ENCODE data around the gene MICAL2.

MICAL2 gene

GRCh38 chr11:12248330-12248729 lies 137.9 kb downstream of the MICAL2 start:
- DNase-seq (ENCODE audit: low spot score) = no peak

- DNase-seq (ENCODE audit: low spot score) = no peak
These were observed 139.3 kb downstream of the MICAL2 start for GRCh38 chr11:12249590-12250260.

DNA sequence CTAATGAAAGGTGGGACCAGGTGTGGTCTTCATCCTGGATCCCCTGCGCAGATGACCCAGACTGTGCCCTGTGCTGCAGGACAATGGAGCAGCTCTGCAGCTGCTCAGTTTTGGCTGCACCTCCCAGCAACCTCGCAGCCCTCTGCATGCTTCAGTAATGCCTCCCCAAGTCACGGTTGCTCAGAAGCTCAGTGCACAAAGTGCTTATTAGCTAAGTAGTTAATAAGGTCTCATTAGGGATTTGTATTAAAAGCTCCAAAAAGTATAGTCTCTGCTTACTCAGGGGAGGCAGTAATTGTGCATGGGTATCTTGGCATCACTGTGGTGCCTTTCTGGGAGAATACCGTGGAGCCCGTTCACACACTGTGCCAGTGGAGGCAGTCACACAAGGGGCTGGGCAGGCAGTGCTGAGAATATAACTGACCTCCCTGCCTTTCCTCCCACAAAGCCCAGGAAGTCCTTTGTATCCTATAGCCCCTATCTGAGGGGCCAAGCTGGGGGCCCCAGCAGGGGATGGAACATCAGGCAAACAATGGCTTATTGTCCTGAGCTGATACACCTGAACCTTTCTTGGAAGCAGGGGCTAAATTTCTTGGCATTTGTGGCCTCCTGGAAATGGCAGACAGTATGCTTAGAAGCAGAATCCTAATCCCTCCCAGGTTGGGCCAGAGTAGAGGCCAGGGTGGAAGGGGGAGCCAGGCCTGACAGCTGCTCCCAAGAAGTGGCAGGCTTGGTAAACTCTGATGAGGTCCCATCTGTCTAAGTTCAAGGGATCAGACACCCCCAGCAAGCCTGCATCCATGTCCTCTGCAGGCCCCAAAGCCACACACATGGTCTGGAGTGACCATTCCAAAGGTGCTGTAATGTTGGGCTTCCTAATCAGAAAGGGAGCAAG lies 141.5 kb downstream of the MICAL2 start:
- no peak for DNase-seq (ENCODE audit: low spot score)

DNA sequence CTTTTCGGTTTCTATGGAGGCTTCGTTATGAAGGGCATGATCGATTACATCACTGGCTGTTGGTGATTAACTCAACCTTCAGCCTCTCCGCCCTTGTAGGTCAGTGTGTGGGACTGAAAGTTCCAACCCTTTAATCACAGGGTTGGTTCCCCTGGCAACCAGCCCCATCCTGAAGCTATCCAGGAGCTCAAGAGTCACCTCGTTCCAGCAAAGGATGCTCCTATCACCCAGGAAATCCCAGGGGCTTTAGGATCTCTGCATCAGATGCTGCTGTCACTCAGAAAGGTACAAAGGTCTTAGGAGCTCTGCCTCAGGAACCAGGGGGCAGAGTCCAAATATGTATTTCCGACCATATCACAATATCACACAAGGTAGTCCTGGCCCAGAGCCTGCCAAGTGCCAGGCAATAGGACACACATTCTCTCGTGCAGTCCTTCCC lies 143.5 kb downstream of the MICAL2 start:
- DNase-seq (ENCODE audit: low spot score) = no peak

DNA sequence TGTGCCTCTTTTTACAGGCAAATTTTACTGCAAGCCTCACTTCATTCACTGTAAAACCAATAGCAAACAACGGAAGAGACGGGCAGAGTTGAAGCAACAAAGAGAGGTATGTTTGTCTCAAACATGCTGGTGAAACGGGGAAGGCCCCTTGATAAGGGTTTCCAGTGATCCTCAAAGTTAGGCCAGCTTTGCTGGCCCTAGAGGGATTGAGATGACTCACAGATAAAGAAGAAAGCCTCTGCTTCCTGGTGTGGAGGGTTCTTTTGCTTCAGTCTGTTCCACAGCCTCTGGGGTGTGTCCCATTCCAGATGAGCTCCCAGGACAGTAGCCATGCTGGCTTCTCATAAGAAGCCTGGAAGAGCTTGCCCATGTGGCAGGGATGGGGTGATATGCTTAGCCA lies 148.1 kb downstream of the MICAL2 start:
- DNase-seq (ENCODE audit: low spot score) = no peak

- DNase-seq (ENCODE audit: low spot score) = no peak
These were observed 149.6 kb downstream of the MICAL2 start for GRCh38 chr11:12259956-12260355.

- DNase-seq (ENCODE audit: low spot score) = no peak
These were observed 150.5 kb downstream of the MICAL2 start for GRCh38 chr11:12260731-12261521.

DNA sequence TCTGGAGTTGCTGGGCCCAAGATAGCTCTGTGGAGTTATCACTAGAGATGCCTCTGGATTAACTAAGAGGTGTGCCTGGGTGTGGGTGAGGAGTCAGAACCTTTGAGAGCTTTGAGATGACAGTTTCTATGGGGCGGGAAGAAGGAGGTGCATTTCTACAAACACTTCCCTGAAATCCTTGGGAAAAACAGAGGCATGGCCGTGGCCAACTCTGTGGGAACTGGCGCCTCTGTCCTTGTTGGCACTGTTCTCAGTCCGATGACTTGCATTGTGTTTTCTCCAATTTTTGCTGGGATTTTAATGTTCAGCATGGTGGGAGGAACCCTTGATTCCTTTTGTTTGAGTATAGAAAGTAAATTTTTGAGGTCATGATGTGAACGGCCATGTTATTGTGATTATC lies 151.2 kb downstream of the MICAL2 start:
- no peak for DNase-seq (ENCODE audit: low spot score)

GRCh38 chr11:12263141-12263693 lies 152.8 kb downstream of the MICAL2 start:
- DNase-seq (ENCODE audit: low spot score) = peak; percentile 69

DNA sequence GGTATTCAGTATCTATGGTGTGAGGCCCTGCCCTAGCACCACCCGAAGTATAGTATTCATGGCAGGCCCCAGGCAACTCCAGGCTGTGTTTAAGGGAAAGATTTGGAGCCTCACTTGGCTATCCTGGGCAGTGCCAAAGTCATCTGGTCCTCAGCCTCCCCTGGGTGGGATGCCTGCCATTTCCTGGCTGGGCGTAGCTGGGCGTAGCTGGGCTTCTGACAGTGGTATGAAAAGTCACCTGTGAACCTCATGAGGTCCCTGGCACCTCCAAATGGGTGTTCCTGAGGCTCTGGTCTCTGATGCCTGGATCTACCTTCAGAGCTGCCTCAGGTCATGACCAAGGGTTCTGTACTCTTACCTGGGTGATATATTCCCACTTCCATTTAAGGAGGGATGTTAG lies 154.0 kb downstream of the MICAL2 start:
- no peak for DNase-seq (ENCODE audit: low spot score)

DNA sequence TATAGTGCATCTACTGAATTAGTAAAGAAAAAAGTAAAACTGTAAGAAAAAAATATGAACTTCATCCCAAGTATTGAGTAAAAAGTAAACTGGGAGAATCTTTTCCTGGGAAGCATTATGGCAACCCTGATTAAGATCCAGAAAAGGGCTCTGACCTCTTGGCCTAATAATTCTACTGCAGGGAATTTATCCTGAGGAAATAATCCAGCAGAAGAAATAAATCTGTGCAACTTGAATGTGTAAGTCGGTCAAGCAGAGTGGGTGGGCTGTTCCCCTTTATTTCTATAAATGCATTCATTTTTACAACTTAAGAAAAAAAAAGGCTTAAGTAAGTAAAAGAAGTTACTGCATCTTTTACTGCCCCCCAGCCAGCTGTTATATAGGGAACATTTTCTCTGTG lies 155.7 kb downstream of the MICAL2 start:
- DNase-seq (ENCODE audit: low spot score) = no peak

DNA sequence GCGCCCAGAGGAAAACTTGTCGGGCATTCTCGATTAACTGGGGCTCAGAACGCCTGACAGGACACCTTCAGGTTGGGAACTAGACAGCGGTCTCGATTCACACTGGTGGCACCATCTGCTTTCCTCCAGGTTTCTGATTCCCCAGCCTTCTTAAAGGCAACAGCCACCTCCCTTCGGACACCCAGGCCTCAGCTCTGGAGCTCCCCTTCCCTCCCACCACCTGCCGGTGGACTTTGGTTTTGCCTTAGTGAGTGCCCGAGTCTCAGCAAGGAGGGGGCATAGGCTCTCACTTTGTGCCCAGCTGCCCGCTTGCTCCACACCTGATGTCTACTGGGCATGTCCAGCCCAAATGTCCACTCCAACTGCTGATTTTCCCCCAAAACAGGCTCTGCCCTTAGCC lies 156.6 kb downstream of the MICAL2 start:
- DNase-seq (ENCODE audit: low spot score) = no peak

GRCh38 chr11:12267921-12268320 lies 157.5 kb downstream of the MICAL2 start:
- no peak for DNase-seq (ENCODE audit: low spot score)

DNA sequence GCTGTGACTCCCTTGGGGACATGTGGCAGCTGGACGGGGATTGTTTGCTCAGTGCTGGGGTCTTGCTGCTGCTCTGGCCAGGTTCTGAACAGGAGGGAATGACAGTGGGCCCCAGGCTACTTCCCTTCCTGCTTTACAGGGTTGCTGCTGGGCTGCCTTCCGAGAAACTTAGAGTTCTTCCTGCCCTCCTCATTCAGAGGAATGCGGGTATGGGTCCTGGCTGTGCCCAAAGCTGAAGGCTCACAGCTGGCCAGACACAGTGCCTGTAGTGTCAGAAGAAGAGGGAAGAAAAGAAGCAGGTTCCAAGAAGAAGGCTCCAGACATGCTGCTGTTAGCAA lies 158.7 kb downstream of the MICAL2 start:
- DNase-seq (ENCODE audit: low spot score) = no peak

- no peak for DNase-seq (ENCODE audit: low spot score)
These were observed 159.2 kb downstream of the MICAL2 start for GRCh38 chr11:12269446-12270214.

- DNase-seq (ENCODE audit: low spot score) = no peak
These were observed 159.9 kb downstream of the MICAL2 start for GRCh38 chr11:12270215-12270797.

GRCh38 chr11:12270817-12271216 lies 160.4 kb downstream of the MICAL2 start:
- DNase-seq (ENCODE audit: low spot score) = no peak

- no peak for DNase-seq (ENCODE audit: low spot score)
These were observed 160.9 kb downstream of the MICAL2 start for GRCh38 chr11:12271241-12271640.

- DNase-seq (ENCODE audit: low spot score) = no peak
These were observed 161.5 kb downstream of the MICAL2 start for GRCh38 chr11:12271826-12272366.

DNA sequence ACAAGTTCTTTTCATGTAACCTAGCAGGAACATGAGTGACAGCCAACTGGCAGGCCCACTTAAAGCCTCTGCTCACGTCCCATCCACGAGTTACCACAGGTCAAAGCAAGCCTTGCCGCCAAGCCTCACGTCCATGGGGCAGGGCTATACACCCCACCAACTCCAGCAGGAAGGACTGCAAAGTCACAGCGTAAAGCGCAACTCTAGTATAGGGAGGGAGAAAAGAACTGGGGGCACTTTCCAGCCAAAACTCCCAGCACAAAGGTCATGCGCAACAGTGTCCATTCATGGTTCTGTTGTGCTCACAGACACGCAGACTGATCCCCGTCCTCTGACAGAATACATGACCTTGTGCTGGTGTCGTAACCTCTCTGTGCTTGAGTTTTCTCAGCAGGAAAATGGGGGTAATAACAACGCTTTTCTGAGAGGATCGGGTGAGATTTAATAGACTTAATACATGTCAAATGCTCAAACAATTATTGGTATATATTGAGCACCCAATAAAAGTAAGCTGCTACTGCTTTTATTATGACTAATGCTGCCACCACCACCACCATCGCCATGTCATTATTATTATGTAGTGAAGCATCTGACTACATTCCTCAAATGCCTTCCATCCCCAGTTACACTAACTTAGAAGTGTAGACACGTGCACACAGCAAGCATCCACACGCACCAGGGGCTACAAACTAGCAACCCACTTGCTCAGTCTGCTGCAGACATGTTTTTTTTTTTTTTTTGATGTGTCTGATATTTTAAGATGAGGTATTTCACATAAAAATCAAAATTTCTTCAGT lies 162.6 kb downstream of the MICAL2 start:
- DNase-seq (ENCODE audit: low spot score) = no peak
